IMR-90 (cell line): Measurements from ENCODE around the gene NXPH2. TPM values are rescaled to one million over a fixed set of nuclear protein-coding genes. Genes with fewer than 3 reads are reported as not detected.

Source experiments
- ATAC-seq: fragments of 200-7000 bp; cut with Tn5 transposase; 2 replicates; pipeline ENCODE4 v1.9.1; 2020; ENCODE audit warnings: low read depth, mild to moderate bottlenecking, moderate library complexity
- BruUV-seq: library from RNA; stranded (reverse); fragments of 400-500 nt; replicated peaks from 2 replicates; lab custom pipeline; 2021; lab: Mats Ljungman, UMichigan
- CTCF ChIA-PET: fragments of 300-600 bp; formaldehyde crosslinking; extraction: SDS; loops from one replicate; lab custom pipeline; 2021; ENCODE audit warnings: antibody characterized with exemption; lab: Yijun Ruan, JAX
- POLR2A ChIA-PET: fragments of 300-600 bp; sonication (Branson Sonifier 250); formaldehyde crosslinking; loops from one replicate; lab custom pipeline; 2022; ENCODE audit warnings: antibody characterized with exemption; ENCODE audit not compliant: unreplicated experiment; lab: Charles Lee
- DNase-seq: peaks from one replicate; pipeline ENCODE4 v3.0.0; 2013
- H2AFZ ChIP-seq: replicated peaks from 2 replicates; pipeline ENCODE3; 2013; ENCODE audit warnings: low read length, mild to moderate bottlenecking; ENCODE audit not compliant: poor library complexity
- H2AK5ac ChIP-seq: 2 replicates; pipeline ENCODE4 v1.6.1; 2013; ENCODE audit warnings: low read depth, low read length, inconsistent platforms
- H2AK9ac ChIP-seq: replicated peaks from 2 replicates; pipeline ENCODE3; 2013; ENCODE audit warnings: mild to moderate bottlenecking, low read depth, low read length, moderate library complexity; ENCODE audit not compliant: poor library complexity
- H2BK120ac ChIP-seq: 2 replicates; pipeline ENCODE4 v1.6.1; 2013; ENCODE audit warnings: low read depth, low read length, inconsistent platforms
- H2BK15ac ChIP-seq: 3 replicates; pipeline ENCODE4 v1.6.1; 2013; ENCODE audit warnings: low read depth, low read length, inconsistent platforms
- H2BK20ac ChIP-seq: 2 replicates; pipeline ENCODE4 v1.6.1; 2013; ENCODE audit warnings: low read depth, mild to moderate bottlenecking, inconsistent platforms, low read length, moderate library complexity
- H2BK5ac ChIP-seq: 2 replicates; pipeline ENCODE4 v1.6.1; 2013; ENCODE audit warnings: mild to moderate bottlenecking, low read depth, low read length, inconsistent platforms; ENCODE audit not compliant: poor library complexity, severe bottlenecking
- H3K14ac ChIP-seq: replicated peaks from 2 replicates; pipeline ENCODE4 v1.6.1; 2013; ENCODE audit warnings: low read depth, low read length, inconsistent platforms
- H3K18ac ChIP-seq: 2 replicates; pipeline ENCODE4 v1.6.1; 2013; ENCODE audit warnings: low read depth, low read length, control low read depth
- H3K23ac ChIP-seq: 2 replicates; pipeline ENCODE4 v1.6.1; 2013; ENCODE audit warnings: low read depth, low read length, inconsistent platforms
- H3K27ac ChIP-seq: 2 replicates; pipeline ENCODE4 v1.5.1; 2013; ENCODE audit warnings: mild to moderate bottlenecking, control low read depth, low read length; ENCODE audit not compliant: insufficient read depth
- H3K27me3 ChIP-seq: 2 replicates; pipeline ENCODE4 v1.6.1; 2013; ENCODE audit warnings: low read length; ENCODE audit not compliant: control insufficient read depth, insufficient read depth
- H3K36me3 ChIP-seq: 2 replicates; pipeline ENCODE4 v1.6.1; 2013; ENCODE audit warnings: low read length, mixed read lengths; ENCODE audit not compliant: control insufficient read depth, insufficient read depth
- H3K4ac ChIP-seq: 2 replicates; pipeline ENCODE4 v1.6.1; 2013; ENCODE audit warnings: low read depth, low read length, inconsistent platforms
- H3K4me1 ChIP-seq: 2 replicates; pipeline ENCODE4 v1.6.1; 2013; ENCODE audit warnings: low read length, mixed read lengths; ENCODE audit not compliant: control insufficient read depth, insufficient read depth
- H3K4me2 ChIP-seq: 2 replicates; pipeline ENCODE4 v1.6.1; 2013; ENCODE audit warnings: low read depth, mild to moderate bottlenecking, control low read depth, low read length, moderate library complexity
- H3K4me3 ChIP-seq: 2 replicates; pipeline ENCODE4 v1.5.1; 2013; ENCODE audit warnings: low read depth, mild to moderate bottlenecking, control low read depth, low read length, moderate library complexity; ENCODE audit not compliant: insufficient read depth
- H3K56ac ChIP-seq: 2 replicates; pipeline ENCODE4 v1.6.1; 2013; ENCODE audit warnings: low read length, inconsistent platforms; ENCODE audit not compliant: insufficient read depth; ENCODE audit errors: extremely low read depth
- H3K79me1 ChIP-seq, 2 experiments: 2 replicates each; pipeline ENCODE4 v1.6.1; 2013; ENCODE audit warnings: low read length in 2 of 2, inconsistent platforms in 1 of 2, low read depth in 1 of 2
- H3K9ac ChIP-seq: 2 replicates; pipeline ENCODE4 v1.6.1; 2013; ENCODE audit warnings: low read depth, low read length, control low read depth
- H3K9me1 ChIP-seq: 2 replicates; pipeline ENCODE4 v1.6.1; 2013; ENCODE audit warnings: low read length, inconsistent platforms; ENCODE audit not compliant: insufficient read depth
- H3K9me3 ChIP-seq: 2 replicates; pipeline ENCODE4 v1.6.1; 2013; ENCODE audit warnings: low read length; ENCODE audit not compliant: control insufficient read depth, insufficient read depth
- H4K20me1 ChIP-seq: 2 replicates; pipeline ENCODE4 v1.6.1; 2013; ENCODE audit warnings: low read length, inconsistent platforms; ENCODE audit not compliant: insufficient read depth
- H4K5ac ChIP-seq: 2 replicates; pipeline ENCODE4 v1.6.1; 2013; ENCODE audit warnings: mild to moderate bottlenecking, low read depth, low read length, control low read depth
- H4K8ac ChIP-seq, 2 experiments: 2 replicates each; pipeline ENCODE4 v1.6.1; 2013; ENCODE audit warnings: low read depth in 2 of 2, low read length in 2 of 2, control low read depth in 1 of 2, inconsistent platforms in 1 of 2
- H4K91ac ChIP-seq: 2 replicates; pipeline ENCODE4 v1.6.1; 2013; ENCODE audit warnings: low read depth, low read length, inconsistent platforms; ENCODE audit not compliant: insufficient read depth
- CEBPB ChIP-seq: IDR thresholded peaks from 2 replicates; pipeline ENCODE4 v1.6.1; 2012; ENCODE audit warnings: low read depth, low read length, improper control_type of control experiment
- CHD1 ChIP-seq: IDR thresholded peaks from 2 replicates; pipeline ENCODE4 v1.6.1; 2012; ENCODE audit warnings: low read depth, low read length, improper control_type of control experiment
- CTCF ChIP-seq: conservative IDR thresholded peaks from 2 replicates; pipeline ENCODE4 v1.5.1; 2012; ENCODE audit warnings: mild to moderate bottlenecking, low read depth, low read length, improper control_type of control experiment
- ELK1 ChIP-seq: fragments of 150-350 bp; IDR thresholded peaks from 2 replicates; pipeline ENCODE4 v1.6.1; 2016; ENCODE audit warnings: low read depth, mild to moderate bottlenecking, low read length, moderate library complexity, borderline replicate concordance
- FOS ChIP-seq: fragments of 150-350 bp; IDR thresholded peaks from 2 replicates; pipeline ENCODE4 v1.6.1; 2016; ENCODE audit warnings: low read depth, low read length
- MAFK ChIP-seq: IDR thresholded peaks from 2 replicates; pipeline ENCODE4 v1.6.1; 2012; ENCODE audit warnings: low read depth, low read length, improper control_type of control experiment
- MAZ ChIP-seq: IDR thresholded peaks from 2 replicates; pipeline ENCODE4 v1.6.1; 2012; ENCODE audit warnings: low read depth, mild to moderate bottlenecking, low read length, improper control_type of control experiment, moderate library complexity, borderline replicate concordance
- MXI1 ChIP-seq: IDR thresholded peaks from 2 replicates; pipeline ENCODE4 v1.6.1; 2012; ENCODE audit warnings: low read depth, mild to moderate bottlenecking, low read length, moderate library complexity, borderline replicate concordance
- NFE2L2 ChIP-seq: fragments of 150-350 bp; IDR thresholded peaks from 2 replicates; pipeline ENCODE4 v1.6.1; 2016; ENCODE audit warnings: low read depth, mild to moderate bottlenecking, low read length
- POLR2A ChIP-seq: IDR thresholded peaks from 2 replicates; pipeline ENCODE4 v1.6.1; 2012; ENCODE audit warnings: mild to moderate bottlenecking, low read depth, low read length
- RAD21 ChIP-seq: IDR thresholded peaks from 2 replicates; pipeline ENCODE4 v1.6.1; 2012; ENCODE audit warnings: low read length, improper control_type of control experiment
- RCOR1 ChIP-seq: IDR thresholded peaks from 2 replicates; pipeline ENCODE4 v1.6.1; 2012; ENCODE audit warnings: mild to moderate bottlenecking, low read length, improper control_type of control experiment; ENCODE audit not compliant: insufficient replicate concordance
- RFX5 ChIP-seq: IDR thresholded peaks from 2 replicates; pipeline ENCODE4 v1.8.0; 2012; ENCODE audit warnings: low read depth, mild to moderate bottlenecking, low read length, moderate library complexity
- SMC3 ChIP-seq: fragments of 150-350 bp; IDR thresholded peaks from 2 replicates; pipeline ENCODE4 v1.6.1; 2016; ENCODE audit warnings: low read depth, mild to moderate bottlenecking, antibody characterized with exemption, low read length, moderate library complexity
- WGBS, 2 experiments: methylation state at CpG; one replicate each; pipeline versions ENCODE4 v1.1.5 to v1.1.7; 2013; ENCODE audit warnings: missing lambda C conversion rate in 2 of 2; ENCODE audit not compliant: insufficient read length in 1 of 2; ENCODE audit errors: extremely low coverage in 2 of 2; 5-methylcytosine and 5-hydroxymethylcytosine counted together
- dilution Hi-C: fragments of 300-500 bp; cut with HindIII; formaldehyde crosslinking; loops from one replicate; pipeline ENCODE4 v1.14.3; 2018; ENCODE audit warnings: low sequenced_read_pairs; ENCODE audit not compliant: unreplicated experiment
- in situ Hi-C: fragments of 300-500 bp; cut with MboI; formaldehyde crosslinking; loops from 3 replicates; pipeline ENCODE4 v1.14.3; 2019; ENCODE audit warnings: low sequenced_read_pairs, inconsistent platforms, mixed read lengths
- intact Hi-C: fragments of 100-400 bp; cut with micrococcal nuclease; formaldehyde crosslinking; loops from 2 replicates; pipeline ENCODE4 v1.10.0; 2022
- polyA plus RNA-seq, 3 experiments: library from polyadenylated mRNA; depleted of rRNA; stranded (reverse); fragments of >200 nt; gene quantifications; 2 replicates each; pipeline ENCODE4 v1.2.3, GENCODE V29; 2012; ENCODE audit warnings: low replicate concordance in 1 of 3
- total RNA-seq: library from RNA; depleted of rRNA; stranded (reverse); fragments of >200 nt; gene quantifications from 2 replicates; pipeline ENCODE4 v1.2.3, GENCODE V29; 2012
- TF ChIP-seq, protein P1 (sequence below): fragments of 150-350 bp; IDR thresholded peaks from 2 replicates; pipeline ENCODE4 v1.6.1; 2017; ENCODE audit warnings: mild to moderate bottlenecking, antibody characterized with exemption, low read length, low read depth

NXPH2 gene
- total and polyA plus RNA-seq, 2 of the 4 experiments (the other 2 are of a cell fraction) = not detected

DNA sequence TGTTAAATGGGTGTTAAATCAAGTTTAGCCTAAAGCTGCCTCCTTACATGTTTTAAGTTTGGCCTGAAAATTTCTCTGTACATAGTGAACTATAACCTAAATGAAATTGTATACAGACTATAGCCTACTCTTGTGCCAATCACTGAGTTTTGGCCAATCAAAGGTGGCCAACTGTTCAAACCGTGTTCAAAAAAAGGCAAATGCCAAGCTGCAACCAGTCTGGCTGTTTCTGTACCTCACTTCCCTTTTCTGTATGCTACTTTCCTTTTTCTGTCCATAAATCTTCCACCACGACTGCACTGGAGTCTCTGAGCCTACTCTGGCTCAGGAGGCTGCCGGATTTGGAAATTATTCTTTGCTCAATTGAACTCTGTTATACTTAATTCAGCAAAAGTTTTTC, 157.6 kb downstream of the NXPH2 start:
- in situ Hi-C loops = no loop called here
- dilution Hi-C loops = no loop called here
- no peak overlapping the region for H3K27ac ChIP-seq
- peaks cover 3% of the 10 kb centered on the region for H3K27me3 ChIP-seq
- H3K4ac ChIP-seq = no peak overlapping the region
- H3K4me2 ChIP-seq = no peak overlapping the region
- DNase-seq (no peak), ATAC-seq (no peak)
- H2BK5ac ChIP-seq = no peak overlapping the region
- H3K4me1 ChIP-seq = no peaks in the 10 kb centered on the region
- no peak overlapping the region for H2AFZ ChIP-seq
- H3K9ac ChIP-seq = no peak overlapping the region
- ChIA-PET CTCF (no interaction called here), POLR2A (no interaction called here)
- no peak overlapping the region for H3K4me3 ChIP-seq
- 63% methylated on average over 1 of the region's 3 CpGs; no CpG with 5 or more reads in 1 of the 2 experiments for WGBS, 2 experiments
- no peaks in the 10 kb centered on the region for H4K20me1 ChIP-seq
- no peaks in the 10 kb centered on the region for H3K79me1 ChIP-seq
- H2AK9ac ChIP-seq = no peak overlapping the region
- H2AK5ac ChIP-seq = no peak overlapping the region
- no peak overlapping the region for H2BK120ac ChIP-seq
- no peak overlapping the region for H3K56ac ChIP-seq
- no peak overlapping the region for H4K8ac ChIP-seq
- intact Hi-C loops = no loop called here
- no peak overlapping the region for H4K91ac ChIP-seq
- H3K36me3 ChIP-seq = no peaks in the 10 kb centered on the region
- BruUV-seq = no TSS peak
- no peaks in the 10 kb centered on the region for H3K9me3 ChIP-seq
- H3K23ac ChIP-seq = no peak overlapping the region
- no peak for TF ChIP-seq NFE2L2
- no peak for TF ChIP-seq RFX5
- TF ChIP-seq FOS = no peak
- no peak for TF ChIP-seq POLR2A
- TF ChIP-seq RAD21 = no peak
- TF ChIP-seq CTCF = no peak
- TF ChIP-seq, protein P1, sequence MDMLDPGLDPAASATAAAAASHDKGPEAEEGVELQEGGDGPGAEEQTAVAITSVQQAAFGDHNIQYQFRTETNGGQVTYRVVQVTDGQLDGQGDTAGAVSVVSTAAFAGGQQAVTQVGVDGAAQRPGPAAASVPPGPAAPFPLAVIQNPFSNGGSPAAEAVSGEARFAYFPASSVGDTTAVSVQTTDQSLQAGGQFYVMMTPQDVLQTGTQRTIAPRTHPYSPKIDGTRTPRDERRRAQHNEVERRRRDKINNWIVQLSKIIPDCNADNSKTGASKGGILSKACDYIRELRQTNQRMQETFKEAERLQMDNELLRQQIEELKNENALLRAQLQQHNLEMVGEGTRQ = no peak
- no peak for TF ChIP-seq RCOR1
- TF ChIP-seq CHD1 = no peak
- TF ChIP-seq MAZ = no peak
- TF ChIP-seq MAFK = no peak
- TF ChIP-seq CEBPB = no peak
- TF ChIP-seq ELK1 = no peak
- no peak for TF ChIP-seq MXI1
- TF ChIP-seq SMC3 = no peak
- no peak overlapping the region for H2BK15ac ChIP-seq
- H3K14ac ChIP-seq = no peak overlapping the region
- H3K18ac ChIP-seq = no peak overlapping the region
- no peaks in the 10 kb centered on the region for H3K9me1 ChIP-seq
- H2BK20ac ChIP-seq = no peak overlapping the region
- H4K5ac ChIP-seq = no peak overlapping the region
